HG03521 (cell line): ENCODE data around the gene GFER.

Source experiments
- ATAC-seq: cut with Tn5 transposase; IDR thresholded peaks from one replicate; pipeline ENCODE4 v1.9.1; 2021; ENCODE audit warnings: mild to moderate bottlenecking, moderate library complexity; ENCODE audit not compliant: unreplicated experiment

The GFER gene

GRCh38 chr16:1990351-1991134 is 6.5 kb downstream of the GFER start:
- no peak for ATAC-seq

GRCh38 chr16:1991135-1991551 is 7.2 kb downstream of the GFER start:
- peak; percentile 26 for ATAC-seq

- no peak for ATAC-seq
Observed at GRCh38 chr16:1991588-1991947, 7.6 kb downstream of the GFER start.

GRCh38 chr16:1991948-1992703 is 8.1 kb downstream of the GFER start:
- peak; percentile 58 for ATAC-seq

- ATAC-seq: no peak
Observed at GRCh38 chr16:1992704-1993317, 8.8 kb downstream of the GFER start.

- ATAC-seq: no peak
Observed at GRCh38 chr16:1993731-1994131, 9.7 kb downstream of the GFER start.

GRCh38 chr16:1997494-1998359 is 13.7 kb downstream of the GFER start:
- ATAC-seq: no peak

GRCh38 chr16:1998360-1998835 is 14.4 kb downstream of the GFER start:
- ATAC-seq: no peak

- no peak for ATAC-seq
Observed at GRCh38 chr16:1998852-1999801, 15.1 kb downstream of the GFER start.

GRCh38 chr16:1999866-2000514 is 16.0 kb downstream of the GFER start:
- no peak for ATAC-seq

- ATAC-seq: no peak
Observed at GRCh38 chr16:2001035-2001434, 17.0 kb downstream of the GFER start.

GRCh38 chr16:2001456-2002355 is 17.7 kb downstream of the GFER start:
- no peak for ATAC-seq

GRCh38 chr16:2002406-2003230 is 18.6 kb downstream of the GFER start:
- ATAC-seq: no peak

GRCh38 chr16:2003231-2003826 is 19.3 kb downstream of the GFER start:
- ATAC-seq: no peak

- ATAC-seq: peak; percentile 68
Observed at GRCh38 chr16:2003827-2004641, 20.0 kb downstream of the GFER start.
